ENCODE data around the gene SIGLEC1.

SIGLEC1 gene

DNA sequence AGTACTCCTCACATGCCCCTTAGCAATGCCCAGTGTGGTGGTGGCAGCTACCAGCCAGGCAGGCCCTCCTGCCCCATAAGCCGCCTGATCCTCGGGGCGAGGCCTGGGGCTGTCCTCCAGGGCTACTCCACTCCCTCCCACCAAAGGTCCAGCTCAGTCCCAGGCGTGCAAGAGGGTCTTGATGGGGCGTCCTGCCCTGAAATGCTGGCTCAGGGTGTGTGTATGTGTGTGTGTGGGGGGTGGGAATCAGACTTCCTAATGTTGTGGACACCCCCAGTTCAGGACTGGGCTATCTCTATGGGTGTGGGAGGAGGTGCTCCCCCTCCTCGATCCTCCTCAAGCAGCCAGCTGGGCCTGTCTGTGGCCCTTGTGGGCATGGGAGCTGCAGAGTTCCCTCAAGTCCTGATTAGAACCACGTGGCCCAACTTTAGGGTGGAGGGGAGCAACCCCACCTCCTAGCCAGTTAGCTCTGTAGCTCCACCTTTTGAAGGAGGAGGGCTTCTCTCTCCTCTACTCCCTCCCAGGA, 27.6 kb upstream of the SIGLEC1 start:
- no peak overlapping the region for H3K4me2 ChIP-seq (ENCODE audit: low read depth, low read length, poor library complexity, severe bottlenecking)
- H3K79me2 ChIP-seq (ENCODE audit: insufficient read depth, low read length): no peaks in the 10 kb centered on the region
- H3K4me1 ChIP-seq (ENCODE audit: insufficient read depth, low read length, poor library complexity, severe bottlenecking): peaks cover 8% of the 10 kb centered on the region
- H3F3A ChIP-seq (ENCODE audit: low read depth): no peaks in the 10 kb centered on the region
- no peak overlapping the region for H3K4me3 ChIP-seq (ENCODE audit: low read length, poor library complexity, severe bottlenecking)
- H2AFZ ChIP-seq (ENCODE audit: low read length): no peak overlapping the region
- no peaks in the 10 kb centered on the region for H4K20me1 ChIP-seq (ENCODE audit: insufficient read depth, low read length, poor library complexity, severe bottlenecking)
- H3K36me3 ChIP-seq (ENCODE audit: insufficient read depth, low read length): no peaks in the 10 kb centered on the region
- H3K9ac ChIP-seq (ENCODE audit: low read depth, low read length, poor library complexity, severe bottlenecking): no peak overlapping the region
- no peaks in the 10 kb centered on the region for H3K9me2 ChIP-seq (replicated peaks; ENCODE audit: low read depth, low read length)
- TF ChIP-seq CTCF (conservative IDR thresholded peaks at IDR 0.05; ENCODE audit: low read length): no peak
- no peak for TF ChIP-seq EZH2phosphoT487 (IDR thresholded peaks at IDR 0.05; ENCODE audit: borderline replicate concordance)
- H3K9me3 ChIP-seq (ENCODE audit: insufficient read depth, low read depth, low read length): no peaks in the 10 kb centered on the region
- H3K27me3 ChIP-seq (ENCODE audit: insufficient read depth, low read length, poor library complexity, severe bottlenecking): no peaks in the 10 kb centered on the region

DNA sequence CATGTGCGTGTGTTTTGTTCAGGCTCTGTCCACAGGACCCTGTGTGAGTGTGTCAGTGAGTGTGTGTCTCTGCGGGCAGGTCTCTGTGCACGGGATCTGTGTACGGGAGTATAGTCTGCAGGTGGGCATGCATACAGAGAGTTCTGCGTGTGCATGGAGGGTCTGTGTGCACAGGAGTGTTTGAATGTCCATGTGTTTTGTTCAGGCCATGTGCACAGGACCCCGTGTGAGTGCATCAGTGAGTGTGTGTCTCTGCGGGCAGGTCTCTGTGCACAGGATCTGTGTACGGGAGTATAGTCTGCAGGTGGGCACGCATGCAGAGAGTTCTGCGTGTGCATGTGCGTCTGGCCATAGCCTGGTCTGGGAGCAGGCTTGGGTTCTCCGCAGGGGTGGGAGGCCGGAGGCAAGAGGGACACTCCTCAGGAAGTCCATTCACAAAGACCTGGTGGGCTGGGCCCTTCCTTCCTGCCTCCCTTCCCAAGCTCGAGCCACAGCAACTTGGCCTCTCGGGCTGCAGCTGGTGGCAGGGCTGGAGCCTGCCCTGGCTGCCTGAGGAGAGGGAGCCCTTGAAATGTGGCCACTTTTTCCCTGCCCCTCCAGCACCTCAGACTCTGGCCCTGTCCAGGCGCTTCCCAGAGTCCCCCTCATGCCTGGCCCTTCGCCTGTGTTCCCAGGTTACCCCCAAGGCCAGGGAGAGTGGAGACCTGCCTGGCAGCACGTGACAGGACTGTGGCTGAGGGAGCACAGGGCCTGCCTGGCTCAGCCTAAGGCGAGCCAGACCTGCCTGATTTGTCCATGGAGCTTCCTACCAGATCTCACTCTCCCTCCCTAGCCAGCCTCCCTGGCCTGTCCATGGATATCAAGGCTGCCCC, 26.9 kb upstream of the SIGLEC1 start:
- H3K4me1 ChIP-seq (ENCODE audit: insufficient read depth, low read length, poor library complexity, severe bottlenecking): peaks cover 3% of the 10 kb centered on the region
- H3K9me3 ChIP-seq (ENCODE audit: insufficient read depth, low read depth, low read length): no peaks in the 10 kb centered on the region
- H3K9ac ChIP-seq (ENCODE audit: low read depth, low read length, poor library complexity, severe bottlenecking): no peak overlapping the region
- H3K9me2 ChIP-seq (replicated peaks; ENCODE audit: low read depth, low read length): no peaks in the 10 kb centered on the region
- H2AFZ ChIP-seq (ENCODE audit: low read length): no peak overlapping the region
- H3K4me2 ChIP-seq (ENCODE audit: low read depth, low read length, poor library complexity, severe bottlenecking): no peak overlapping the region
- H3K79me2 ChIP-seq (ENCODE audit: insufficient read depth, low read length): no peaks in the 10 kb centered on the region
- H4K20me1 ChIP-seq (ENCODE audit: insufficient read depth, low read length, poor library complexity, severe bottlenecking): no peaks in the 10 kb centered on the region
- TF ChIP-seq CTCF (conservative IDR thresholded peaks at IDR 0.05; ENCODE audit: low read length): no peak
- no peak for TF ChIP-seq EZH2phosphoT487 (IDR thresholded peaks at IDR 0.05; ENCODE audit: borderline replicate concordance)
- H3K27me3 ChIP-seq (ENCODE audit: insufficient read depth, low read length, poor library complexity, severe bottlenecking): no peaks in the 10 kb centered on the region
- no peaks in the 10 kb centered on the region for H3F3A ChIP-seq (ENCODE audit: low read depth)
- no peak overlapping the region for H3K4me3 ChIP-seq (ENCODE audit: low read length, poor library complexity, severe bottlenecking)
- no peaks in the 10 kb centered on the region for H3K36me3 ChIP-seq (ENCODE audit: insufficient read depth, low read length)

GRCh38 chr20:3738111-3739053, 26.0 kb upstream of the SIGLEC1 start:
- Histone ChIP-seq H3K4me1 (ENCODE audit: insufficient read depth, low read length, poor library complexity, severe bottlenecking) (no peaks in the 10 kb centered on the region), H3K9me3 (ENCODE audit: insufficient read depth, low read depth, low read length) (no peaks in the 10 kb centered on the region), H3K79me2 (ENCODE audit: insufficient read depth, low read length) (no peaks in the 10 kb centered on the region), H4K20me1 (ENCODE audit: insufficient read depth, low read length, poor library complexity, severe bottlenecking) (no peaks in the 10 kb centered on the region), H3K9me2 (replicated peaks; ENCODE audit: low read depth, low read length) (no peaks in the 10 kb centered on the region), H3K9ac (ENCODE audit: low read depth, low read length, poor library complexity, severe bottlenecking) (no peak overlapping the region), H3F3A (ENCODE audit: low read depth) (no peaks in the 10 kb centered on the region), H2AFZ (ENCODE audit: low read length) (no peak overlapping the region), H3K27me3 (ENCODE audit: insufficient read depth, low read length, poor library complexity, severe bottlenecking) (no peaks in the 10 kb centered on the region), H3K4me3 (ENCODE audit: low read length, poor library complexity, severe bottlenecking) (no peak overlapping the region), H3K36me3 (ENCODE audit: insufficient read depth, low read length) (no peaks in the 10 kb centered on the region), H3K4me2 (ENCODE audit: low read depth, low read length, poor library complexity, severe bottlenecking) (no peak overlapping the region)
- TF ChIP-seq CTCF (conservative IDR thresholded peaks at IDR 0.05; ENCODE audit: low read length) (no peak), EZH2phosphoT487 (IDR thresholded peaks at IDR 0.05; ENCODE audit: borderline replicate concordance) (no peak)
